Kidney (tissue), 14 donors: ENCODE measurements around the gene MANSC4. TPM values are rescaled to one million over a fixed set of nuclear protein-coding genes. Genes with fewer than 3 reads are reported as not detected.

Experiments
- DNase-seq, 5 donors: peaks; one replicate each; pipeline ENCODE4 v3.0.0-alpha.2; 2013 to 2020
- FAIRE-seq: peaks from 2 replicates; lab custom pipeline; 2012; peaks lifted over from hg19 to GRCh38; lab: Jason Lieb, UNC
- H3K27ac ChIP-seq, 2 donors: one replicate each; pipeline ENCODE4 v1.7.0; 2013; ENCODE audit warnings: low read depth in 2 of 2, low read length in 2 of 2, inconsistent platforms in 1 of 2
- H3K27me3 ChIP-seq: one replicate; pipeline ENCODE4 v1.7.1; 2013; ENCODE audit warnings: low read length, inconsistent platforms; ENCODE audit not compliant: control insufficient read depth, insufficient read depth
- H3K36me3 ChIP-seq, 3 donors: one replicate each; pipeline versions ENCODE4 v1.7.0 to v1.7.1; 2013; ENCODE audit warnings: low read length in 3 of 3, control low read depth in 1 of 3, inconsistent platforms in 1 of 3; ENCODE audit not compliant: insufficient read depth in 3 of 3, control insufficient read depth in 2 of 3
- H3K4me1 ChIP-seq, 3 donors: one replicate each; pipeline versions ENCODE4 v1.7.0 to v1.7.1; 2013; ENCODE audit warnings: low read length in 3 of 3, inconsistent platforms in 1 of 3, low read depth in 1 of 3; ENCODE audit not compliant: control insufficient read depth in 2 of 3, insufficient read depth in 2 of 3
- H3K4me3 ChIP-seq, 3 donors: one replicate each; pipeline versions ENCODE4 v1.7.0 to v1.8.1; 2013; ENCODE audit warnings: low read length in 3 of 3, control low read depth in 1 of 3, inconsistent platforms in 1 of 3
- H3K9ac ChIP-seq, 3 donors: one replicate each; pipeline versions ENCODE4 v1.7.0 to v1.7.1; 2013; ENCODE audit warnings: low read length in 3 of 3, control low read depth in 1 of 3, inconsistent platforms in 1 of 3
- H3K9me3 ChIP-seq, 3 donors: one replicate each; pipeline versions ENCODE4 v1.7.0 to v1.7.1; 2013; ENCODE audit warnings: low read length in 3 of 3, control low read depth in 1 of 3, inconsistent platforms in 1 of 3; ENCODE audit not compliant: control insufficient read depth in 2 of 3, insufficient read depth in 1 of 3
- CTCF ChIP-seq: IDR thresholded peaks from 3 replicates; pipeline ENCODE4 v1.5.1; 2012; ENCODE audit warnings: mild to moderate bottlenecking, moderate library complexity, borderline replicate concordance; ENCODE audit not compliant: insufficient read depth; ENCODE audit errors: extremely low read depth
- intact Hi-C: fragments of 100-400 bp; cut with DNase I; formaldehyde crosslinking; loops from one replicate; pipeline ENCODE4 v1.11.1; 2022
- polyA plus RNA-seq: library from polyadenylated mRNA; stranded (reverse); fragments of 350-450 nt; fragmentation: Illumina TruSeq; extraction: RNeasy Lipid Tissue Mini Kit (QIAGEN cat#74804); gene quantifications from one replicate; pipeline ENCODE4 v1.2.3, GENCODE V29; 2014; ENCODE audit warnings: low read depth, low replicate concordance; ENCODE audit not compliant: insufficient read depth
- total RNA-seq: library from RNA; stranded (reverse); fragmentation: NEBNext Ultra II Directional; extraction: Animal tissue kit (Norgen Biotek cat#: 25700); gene quantifications from one replicate; pipeline ENCODE4 v1.2.1, GENCODE V29; 2021
- donor health status: control.
- donor health status: control.
- donor health status: control.
- donor health status: control.
- donor health status: control.
- donor health status: DM: yes; HTN: yes; CAD: no.
- donor health status: Normal renal cell carcinoma (clear cell type).

The MANSC4 gene
- total and polyA plus RNA-seq, 2 donors from 2014 or later: not detected

- no peaks in the 10 kb centered on the region for H3K9me3 ChIP-seq
- H3K4me3 ChIP-seq: no peak overlapping the region
- no peaks in the 10 kb centered on the region for H3K27me3 ChIP-seq
- no peak overlapping the region for H3K9ac ChIP-seq
- no peak for TF ChIP-seq CTCF
- peaks cover 3 to 11% (median 10%) of the 10 kb centered on the region in 3 donors for H3K4me1 ChIP-seq
- DNase-seq (no peak), FAIRE-seq (no peak)
- intact Hi-C loops: no loop called here
- no peaks in the 10 kb centered on the region for H3K36me3 ChIP-seq
- H3K27ac ChIP-seq: no peak overlapping the region
These were observed 1.8 kb downstream of the MANSC4 start for GRCh38 chr12:27778206-27778605.

DNA sequence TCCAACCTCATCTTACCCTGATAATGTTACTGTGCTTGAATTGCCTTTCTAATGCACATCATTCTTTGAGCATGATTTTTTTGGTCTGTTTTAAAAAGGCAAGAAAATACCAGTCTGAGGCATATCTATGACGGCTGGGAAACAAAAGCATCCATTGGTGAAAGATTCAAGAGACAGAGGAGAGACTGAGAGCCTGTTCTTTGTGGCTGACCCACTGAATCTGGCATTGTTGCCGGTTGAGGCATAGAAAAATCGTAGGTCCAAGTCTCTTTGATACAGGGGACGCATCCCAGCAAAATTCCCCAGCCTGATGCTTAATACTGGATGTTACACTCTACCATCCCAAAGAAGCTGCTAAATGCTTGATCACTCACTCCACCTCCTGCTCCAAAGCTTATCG is 2.9 kb downstream of the MANSC4 start:
- no peak overlapping the region for H3K9ac ChIP-seq
- no peaks in the 10 kb centered on the region for H3K9me3 ChIP-seq
- FAIRE-seq (no peak), DNase-seq (no peak)
- H3K4me1 ChIP-seq: peaks cover 3 to 11% (median 10%) of the 10 kb centered on the region in 3 donors
- H3K27me3 ChIP-seq: no peaks in the 10 kb centered on the region
- no peak overlapping the region for H3K4me3 ChIP-seq
- TF ChIP-seq CTCF: no peak
- H3K36me3 ChIP-seq: no peaks in the 10 kb centered on the region
- intact Hi-C loops: no loop called here
- no peak overlapping the region for H3K27ac ChIP-seq

DNA sequence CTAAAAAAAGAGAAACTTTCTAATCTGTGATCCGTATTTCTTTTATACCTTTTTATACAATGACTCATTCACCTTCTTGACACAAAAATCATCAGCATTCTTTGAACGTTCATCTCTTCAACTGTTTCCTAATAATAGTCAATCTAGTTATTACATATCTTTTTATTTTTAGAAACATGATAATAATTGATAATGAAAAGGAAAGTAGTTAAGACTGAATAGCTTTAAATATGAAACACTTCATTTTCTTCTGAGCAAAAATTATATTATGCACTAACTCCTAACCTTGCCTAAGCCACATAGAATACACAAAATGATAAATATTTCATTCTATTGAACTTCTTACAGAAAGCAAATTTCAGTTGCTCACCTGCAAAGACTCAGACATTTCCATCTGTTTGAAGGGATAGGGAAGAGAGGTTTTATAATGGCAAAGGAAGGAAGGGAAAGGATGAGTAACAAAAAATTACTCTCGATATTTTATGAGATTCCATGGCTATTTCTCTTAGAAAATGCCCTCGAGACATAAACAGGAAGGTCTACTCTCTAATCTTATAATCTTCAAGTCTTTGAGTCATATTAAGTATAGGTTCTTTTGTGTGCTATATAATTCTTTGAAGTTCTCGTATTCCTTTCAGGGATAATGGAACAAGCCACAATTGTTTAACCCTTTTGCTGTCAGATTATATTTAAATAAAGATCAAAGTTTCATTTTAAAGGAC is 7.5 kb downstream of the MANSC4 start:
- H3K4me1 ChIP-seq: no peaks in the 10 kb centered on the region
- no peak overlapping the region for H3K4me3 ChIP-seq
- no peaks in the 10 kb centered on the region for H3K36me3 ChIP-seq
- intact Hi-C loops: no loop called here
- no peak overlapping the region for H3K27ac ChIP-seq
- TF ChIP-seq CTCF: no peak
- no peak overlapping the region for H3K9ac ChIP-seq
- FAIRE-seq: no peak
- H3K9me3 ChIP-seq: no peaks in the 10 kb centered on the region
- no peak for DNase-seq
- H3K27me3 ChIP-seq: no peaks in the 10 kb centered on the region
